Activated CD4-positive, alpha-beta T cell treated with anti-CD3 and anti-CD28 coated beads, Interleukin-2, amount 50 U/mL, for 1 hour (primary cell): ENCODE measurements around the gene SLC12A6.
A peak's percentile ranks its signal among the peaks of the same experiment; 100 is the strongest.
"Not testable (repeated sequence)": the region's sequence is repeated elsewhere in the genome, so short reads cannot be mapped to it uniquely, and the experiment has no call there.

Source experiments
- DNase-seq: peaks from one replicate; pipeline ENCODE4 v3.0.0-alpha.2; 2020

The SLC12A6 gene

GRCh38 chr15:34337557-34338306 lies at the start of gene SLC12A6:
Gene SLC12A6, minus strand, starts transcription at chr15:34337781. Its CDS starts 1,101 bp downstream, at chr15:34336680.
- peak; percentile 89 for DNase-seq

- not testable (repeated sequence) for DNase-seq
Measured at GRCh38 chr15:34381829-34382521, 44.4 kb upstream of the SLC12A6 start.

- DNase-seq, result not testable (repeated sequence)
Measured at GRCh38 chr15:34380491-34380890, 42.9 kb upstream of the SLC12A6 start.

GRCh38 chr15:34376856-34377255 lies 39.3 kb upstream of the SLC12A6 start:
- no peak for DNase-seq

- DNase-seq, result not testable (repeated sequence)
Measured at GRCh38 chr15:34375541-34375940, 38.0 kb upstream of the SLC12A6 start.

- DNase-seq, result no peak
Measured at GRCh38 chr15:34374816-34375215, 37.2 kb upstream of the SLC12A6 start.

GRCh38 chr15:34373951-34374350 lies 36.4 kb upstream of the SLC12A6 start:
- DNase-seq, result no peak

GRCh38 chr15:34370643-34371042 lies 33.1 kb upstream of the SLC12A6 start:
- DNase-seq, result no peak

GRCh38 chr15:34370129-34370528 lies 32.5 kb upstream of the SLC12A6 start:
- DNase-seq, result no peak

- DNase-seq, result peak; percentile 86
Measured at GRCh38 chr15:34367101-34368081, 29.8 kb upstream of the SLC12A6 start, which contains the start of gene LPCAT4. Gene LPCAT4, minus strand, starts transcription at chr15:34367196. Its CDS starts 96 bp downstream, at chr15:34367100.

GRCh38 chr15:34366271-34367065 lies 28.9 kb upstream of the SLC12A6 start:
- DNase-seq, result peak; percentile 30

GRCh38 chr15:34365836-34366235 lies 28.3 kb upstream of the SLC12A6 start:
- no peak for DNase-seq

GRCh38 chr15:34365091-34365825 lies 27.7 kb upstream of the SLC12A6 start:
- DNase-seq, result peak; percentile 3

- DNase-seq, result no peak
Measured at GRCh38 chr15:34364041-34364440, 26.5 kb upstream of the SLC12A6 start.

- DNase-seq, result no peak
Measured at GRCh38 chr15:34362047-34362773, 24.6 kb upstream of the SLC12A6 start.

GRCh38 chr15:34361278-34361677 lies 23.7 kb upstream of the SLC12A6 start:
- no peak for DNase-seq

- no peak for DNase-seq
Measured at GRCh38 chr15:34360298-34360697, 22.7 kb upstream of the SLC12A6 start.

GRCh38 chr15:34359416-34359815 lies 21.8 kb upstream of the SLC12A6 start:
- DNase-seq, result no peak

- no peak for DNase-seq
Measured at GRCh38 chr15:34358948-34359347, 21.4 kb upstream of the SLC12A6 start.

- DNase-seq, result no peak
Measured at GRCh38 chr15:34358367-34358766, 20.8 kb upstream of the SLC12A6 start.

GRCh38 chr15:34357653-34358052 lies 20.1 kb upstream of the SLC12A6 start:
- no peak for DNase-seq
